CD4-positive, alpha-beta T cell (primary cell): ENCODE results near the gene AGAP6. TPM values are rescaled to one million over a fixed set of nuclear protein-coding genes. Genes with fewer than 3 reads are reported as not detected.

ENCODE experiments used
- total RNA-seq, 174 experiments: library from RNA in 2 of 174; stranded (reverse) in 2 of 174; gene quantifications; one replicate each; pipeline ENCODE4 v1.2.3 and lab custom pipeline; 2021 to 2026

AGAP6 gene
- total RNA-seq, 2 experiments from 2014 or later, result 12.9 to 13.9 TPM

Other genes starting within 250 kb of the AGAP6 start
- gene OGDHL, start 226.1 kb upstream of the AGAP6 start, total RNA-seq, result not detected
- gene PARG, start 46.4 kb upstream of the AGAP6 start, total RNA-seq, result 10 to 100 TPM; 30.1 to 31.8 TPM
- gene TIMM23B, start 46.4 kb upstream of the AGAP6 start, total RNA-seq, result 10 to 100 TPM; 37.7 to 39.5 TPM
- 10 to 100 TPM; 44.8 to 50.9 TPM for gene WASHC2A, start 79.5 kb downstream of the AGAP6 start, total RNA-seq